OCI-LY3 (cell line): Measurements from ENCODE around the gene SMC2.

Experiments used
- EZH2phosphoT487 ChIP-seq: fragments of 200-600 bp; shearing (Covaris generic); IDR thresholded peaks from 2 replicates; pipeline ENCODE4 v1.6.1; 2018; ENCODE audit warnings: antibody characterized with exemption, mixed run types, low read depth
- TF ChIP-seq, protein P1 (sequence below): fragments of 200-600, 300-600 bp; sonication (generic); IDR thresholded peaks from 2 replicates; pipeline ENCODE4 v1.5.1; 2014; ENCODE audit warnings: antibody characterized with exemption, low read length, low read depth

DNA sequence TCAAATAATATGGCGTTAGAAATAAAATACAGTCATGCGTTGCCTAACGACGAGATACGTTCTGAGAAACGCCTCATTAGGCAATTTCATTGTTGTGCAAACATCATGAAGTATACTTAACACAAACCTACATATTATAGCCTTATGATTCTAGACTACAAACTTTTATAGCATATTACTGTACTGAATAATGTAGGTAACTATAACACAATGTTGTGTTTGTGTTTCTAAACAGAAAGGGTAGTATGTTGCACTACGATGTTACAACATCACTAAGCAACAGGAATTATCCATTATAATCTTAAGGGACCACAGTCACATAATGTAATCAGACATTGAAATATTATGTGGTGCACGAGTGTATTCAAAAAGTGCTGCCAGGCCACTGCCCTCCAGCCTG is 3.0 kb upstream of the SMC2 start:
- TF ChIP-seq, protein P1, sequence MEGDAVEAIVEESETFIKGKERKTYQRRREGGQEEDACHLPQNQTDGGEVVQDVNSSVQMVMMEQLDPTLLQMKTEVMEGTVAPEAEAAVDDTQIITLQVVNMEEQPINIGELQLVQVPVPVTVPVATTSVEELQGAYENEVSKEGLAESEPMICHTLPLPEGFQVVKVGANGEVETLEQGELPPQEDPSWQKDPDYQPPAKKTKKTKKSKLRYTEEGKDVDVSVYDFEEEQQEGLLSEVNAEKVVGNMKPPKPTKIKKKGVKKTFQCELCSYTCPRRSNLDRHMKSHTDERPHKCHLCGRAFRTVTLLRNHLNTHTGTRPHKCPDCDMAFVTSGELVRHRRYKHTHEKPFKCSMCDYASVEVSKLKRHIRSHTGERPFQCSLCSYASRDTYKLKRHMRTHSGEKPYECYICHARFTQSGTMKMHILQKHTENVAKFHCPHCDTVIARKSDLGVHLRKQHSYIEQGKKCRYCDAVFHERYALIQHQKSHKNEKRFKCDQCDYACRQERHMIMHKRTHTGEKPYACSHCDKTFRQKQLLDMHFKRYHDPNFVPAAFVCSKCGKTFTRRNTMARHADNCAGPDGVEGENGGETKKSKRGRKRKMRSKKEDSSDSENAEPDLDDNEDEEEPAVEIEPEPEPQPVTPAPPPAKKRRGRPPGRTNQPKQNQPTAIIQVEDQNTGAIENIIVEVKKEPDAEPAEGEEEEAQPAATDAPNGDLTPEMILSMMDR: no peak
- no peak for TF ChIP-seq EZH2phosphoT487
